Vagina (tissue), 2 donors: ENCODE results near the gene GALNT5. TPM values are rescaled to one million over a fixed set of nuclear protein-coding genes. Genes with fewer than 3 reads are reported as not detected.

Experiments used
- DNase-seq, 2 donors: peaks; one replicate each; pipeline ENCODE4 v3.0.0-alpha.2; 2017; ENCODE audit errors: extremely low spot score in 2 of 2
- H3K27ac ChIP-seq: fragments of 200-600 bp; sonication (generic); one replicate; pipeline ENCODE4 v1.5.1; 2019
- H3K27me3 ChIP-seq: fragments of 200-600 bp; sonication (generic); one replicate; pipeline ENCODE4 v1.5.1; 2019
- H3K36me3 ChIP-seq, 2 donors: fragments of 200-600 bp; sonication (generic); one replicate each; pipeline ENCODE4 v1.5.1; 2017 to 2019
- H3K4me1 ChIP-seq: fragments of 200-600 bp; sonication (generic); one replicate; pipeline ENCODE4 v1.5.1; 2019
- H3K4me3 ChIP-seq, 2 donors: fragments of 200-600 bp; sonication (generic); 1 replicate in 1 of 2; 2 replicates in 1 of 2; pipeline ENCODE4 v1.5.1; 2016 to 2019
- H3K9me3 ChIP-seq: fragments of 200-600 bp; sonication (generic); one replicate; pipeline ENCODE4 v1.5.1; 2019
- CTCF ChIP-seq, 3 experiments: fragments of 450-650 bp in 2 of 3; fragments of 200-600 bp in 1 of 3; sonication (generic) in 1 of 3; IDR thresholded peaks; one replicate each; pipeline ENCODE4 v1.5.1; 2017 to 2019; ENCODE audit warnings: antibody characterized with exemption in 3 of 3, mild to moderate bottlenecking in 2 of 3, moderate library complexity in 2 of 3
- POLR2A ChIP-seq, 2 donors: fragments of 450-650 bp; IDR thresholded peaks; one replicate each; pipeline ENCODE4 v1.6.1; 2017; ENCODE audit warnings: antibody characterized with exemption in 2 of 2, mild to moderate bottlenecking in 2 of 2, moderate library complexity in 2 of 2
- POLR2AphosphoS5 ChIP-seq, 2 donors: sonication (generic); formaldehyde crosslinking; IDR thresholded peaks; one replicate each; pipeline ENCODE4 v1.9.0; 2017; ENCODE audit warnings: antibody characterized with exemption in 2 of 2, mild to moderate bottlenecking in 2 of 2, low read depth in 1 of 2; ENCODE audit not compliant: insufficient read depth in 1 of 2
- intact Hi-C: fragments of 100-400 bp; cut with DNase I; formaldehyde crosslinking; loops from one replicate; pipeline ENCODE4 v1.15.1; 2023
- total RNA-seq: library from RNA; depleted of rRNA; stranded (reverse); fragments of >200 nt; gene quantifications from one replicate; pipeline ENCODE4 v1.2.3, GENCODE V29; 2016

Gene GALNT5
- total RNA-seq, 1 donor from 2014 or later, result 3.2 TPM

GRCh38 chr2:157246765-157247407 is 10.6 kb upstream of the GALNT5 start:
- peak overlapping the region; percentile 44 for H3K27ac ChIP-seq
- no peak overlapping the region for H3K4me3 ChIP-seq
- TF ChIP-seq CTCF (IDR thresholded peaks at IDR 0.05), result no peak
- TF ChIP-seq POLR2A (IDR thresholded peaks at IDR 0.05), result no peak
- no peak for TF ChIP-seq POLR2AphosphoS5 (IDR thresholded peaks at IDR 0.05; ENCODE audit: insufficient read depth in 1 of 2, low read depth in 1 of 2)
- no peaks in the 10 kb centered on the region for H3K36me3 ChIP-seq
- H3K4me1 ChIP-seq, result no peaks in the 10 kb centered on the region
- no peaks in the 10 kb centered on the region for H3K27me3 ChIP-seq
- intact Hi-C loops, result no loop called here
- no peaks in the 10 kb centered on the region for H3K9me3 ChIP-seq
- no peak for DNase-seq

GRCh38 chr2:157250836-157251235 is 6.7 kb upstream of the GALNT5 start:
- Histone ChIP-seq H3K36me3 (no peaks in the 10 kb centered on the region), H3K4me3 (no peak overlapping the region), H3K9me3 (no peaks in the 10 kb centered on the region), H3K4me1 (no peaks in the 10 kb centered on the region), H3K27me3 (no peaks in the 10 kb centered on the region), H3K27ac (no peak overlapping the region)
- no peak for DNase-seq
- TF ChIP-seq POLR2A (IDR thresholded peaks at IDR 0.05) (no peak), POLR2AphosphoS5 (IDR thresholded peaks at IDR 0.05; ENCODE audit: insufficient read depth in 1 of 2, low read depth in 1 of 2) (no peak), CTCF (IDR thresholded peaks at IDR 0.05) (no peak)
- intact Hi-C loops, result no loop called here

GRCh38 chr2:157251932-157252331 is 5.6 kb upstream of the GALNT5 start:
- DNase-seq, result no peak
- intact Hi-C loops, result no loop called here
- TF ChIP-seq POLR2AphosphoS5 (IDR thresholded peaks at IDR 0.05; ENCODE audit: insufficient read depth in 1 of 2, low read depth in 1 of 2) (no peak), POLR2A (IDR thresholded peaks at IDR 0.05) (no peak), CTCF (IDR thresholded peaks at IDR 0.05) (no peak)
- Histone ChIP-seq H3K36me3 (no peaks in the 10 kb centered on the region), H3K4me1 (no peaks in the 10 kb centered on the region), H3K27me3 (no peaks in the 10 kb centered on the region), H3K4me3 (no peak overlapping the region), H3K27ac (no peak overlapping the region), H3K9me3 (no peaks in the 10 kb centered on the region)

GRCh38 chr2:157252529-157252928 is 5.0 kb upstream of the GALNT5 start:
- Histone ChIP-seq H3K9me3 (no peaks in the 10 kb centered on the region), H3K36me3 (no peaks in the 10 kb centered on the region), H3K4me1 (no peaks in the 10 kb centered on the region), H3K4me3 (no peak overlapping the region), H3K27me3 (no peaks in the 10 kb centered on the region), H3K27ac (no peak overlapping the region)
- DNase-seq, result no peak
- intact Hi-C loops, result no loop called here
- TF ChIP-seq CTCF (IDR thresholded peaks at IDR 0.05) (no peak), POLR2A (IDR thresholded peaks at IDR 0.05) (no peak), POLR2AphosphoS5 (IDR thresholded peaks at IDR 0.05; ENCODE audit: insufficient read depth in 1 of 2, low read depth in 1 of 2) (no peak)

- Histone ChIP-seq H3K4me3 (no peak overlapping the region), H3K36me3 (no peaks in the 10 kb centered on the region), H3K27me3 (no peaks in the 10 kb centered on the region), H3K27ac (no peak overlapping the region), H3K4me1 (peaks cover 9% of the 10 kb centered on the region), H3K9me3 (no peaks in the 10 kb centered on the region)
- no peak for TF ChIP-seq CTCF (IDR thresholded peaks at IDR 0.05)
- no peak for TF ChIP-seq POLR2AphosphoS5 (IDR thresholded peaks at IDR 0.05; ENCODE audit: insufficient read depth in 1 of 2, low read depth in 1 of 2)
- no peak for TF ChIP-seq POLR2A (IDR thresholded peaks at IDR 0.05)
- intact Hi-C loops, result no loop called here
- no peak for DNase-seq
Observed at GRCh38 chr2:157254041-157254440, 3.5 kb upstream of the GALNT5 start.
